Dedifferentiated amniotic fluid mesenchymal stem cell (primary cell): ENCODE results near the gene ADAM10.
"Not testable (repeated sequence)": the region's sequence is repeated elsewhere in the genome, so short reads cannot be mapped to it uniquely, and the experiment has no call there.

Source experiments
- DNase-seq: peaks from one replicate; pipeline ENCODE4 v3.0.0-alpha.2; 2016; ENCODE audit errors: extremely low spot score

Gene ADAM10

GRCh38 chr15:58611731-58612676 lies 137.5 kb downstream of the ADAM10 start:
- no peak for DNase-seq

GRCh38 chr15:58608711-58609110 lies 140.8 kb downstream of the ADAM10 start:
- no peak for DNase-seq

GRCh38 chr15:58608129-58608590 lies 141.3 kb downstream of the ADAM10 start:
- DNase-seq = no peak

GRCh38 chr15:58606577-58607080 lies 142.9 kb downstream of the ADAM10 start:
- DNase-seq = no peak

DNA sequence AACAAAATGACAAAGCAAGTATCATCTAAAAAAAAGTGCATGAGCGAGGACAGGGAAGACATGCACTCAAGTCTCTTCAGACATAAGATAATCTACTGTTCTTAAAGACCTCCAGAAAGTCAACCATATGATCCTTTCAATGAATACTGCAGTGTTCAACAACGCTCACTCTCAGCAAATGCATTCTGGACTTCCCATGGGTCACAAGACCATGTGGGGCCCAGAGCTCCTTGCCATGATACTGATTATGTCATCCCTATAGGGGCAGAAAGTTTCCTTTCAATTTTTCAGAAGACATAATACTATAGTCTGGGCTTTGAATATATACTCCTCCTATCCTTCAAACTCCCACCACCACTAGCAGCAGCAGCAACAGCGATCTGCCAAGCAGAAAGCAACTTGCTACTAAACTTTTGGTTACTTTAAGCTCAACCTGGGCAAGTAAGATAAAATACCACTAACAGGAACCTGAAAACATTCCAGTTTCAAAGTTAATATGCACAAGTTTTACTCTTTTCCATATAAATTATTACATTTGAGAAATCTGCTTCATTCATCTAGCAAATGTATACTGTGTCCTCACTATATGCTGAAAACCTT lies 143.5 kb downstream of the ADAM10 start:
- no peak for DNase-seq

DNA sequence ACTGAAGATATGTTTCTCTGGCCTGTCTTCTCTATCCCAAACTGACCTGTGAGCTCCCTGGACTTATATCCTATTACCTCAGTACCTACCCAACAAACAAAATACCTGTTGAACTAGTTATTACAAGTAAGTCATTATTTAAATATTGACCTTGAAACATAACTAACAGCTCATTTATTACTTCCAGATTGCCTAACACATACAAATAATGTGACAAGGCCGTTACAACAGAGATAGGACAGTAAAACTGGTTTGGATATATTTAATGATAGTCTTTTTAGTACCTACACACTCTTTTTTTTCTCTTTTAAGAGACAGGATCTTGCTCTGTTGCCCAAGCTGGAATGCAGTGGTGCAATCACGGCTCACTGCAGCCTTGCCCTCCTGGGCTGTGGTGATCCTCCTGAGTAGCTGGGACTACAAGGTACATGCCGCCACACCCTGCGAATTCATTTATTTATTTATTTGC lies 145.0 kb downstream of the ADAM10 start:
- no peak for DNase-seq

GRCh38 chr15:58603927-58604326 lies 145.6 kb downstream of the ADAM10 start:
- not testable (repeated sequence) for DNase-seq

GRCh38 chr15:58602823-58603222 lies 146.7 kb downstream of the ADAM10 start:
- DNase-seq = no peak

DNA sequence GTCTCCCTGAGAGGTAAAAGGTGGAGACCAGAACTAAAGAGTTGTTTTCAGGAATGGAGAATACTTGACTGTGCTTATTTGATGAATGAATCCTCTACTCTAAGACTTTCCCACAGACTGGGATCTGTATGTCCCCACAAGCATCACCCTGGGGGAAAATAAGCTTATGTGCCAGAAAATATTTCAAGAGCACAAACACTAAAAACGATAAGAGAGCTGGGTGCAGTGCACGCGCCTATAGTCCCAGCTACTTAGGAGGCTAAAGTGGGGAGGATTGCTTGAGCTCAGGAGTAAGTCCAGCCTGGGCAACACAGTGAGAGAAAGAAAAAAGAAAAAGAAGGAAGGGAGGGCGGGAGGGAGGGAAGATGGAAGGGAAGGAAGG lies 150.7 kb downstream of the ADAM10 start:
- no peak for DNase-seq

GRCh38 chr15:58597943-58598828 lies 151.3 kb downstream of the ADAM10 start:
- no peak for DNase-seq

- DNase-seq = no peak
Observed at GRCh38 chr15:58595516-58596263, 153.8 kb downstream of the ADAM10 start.

DNA sequence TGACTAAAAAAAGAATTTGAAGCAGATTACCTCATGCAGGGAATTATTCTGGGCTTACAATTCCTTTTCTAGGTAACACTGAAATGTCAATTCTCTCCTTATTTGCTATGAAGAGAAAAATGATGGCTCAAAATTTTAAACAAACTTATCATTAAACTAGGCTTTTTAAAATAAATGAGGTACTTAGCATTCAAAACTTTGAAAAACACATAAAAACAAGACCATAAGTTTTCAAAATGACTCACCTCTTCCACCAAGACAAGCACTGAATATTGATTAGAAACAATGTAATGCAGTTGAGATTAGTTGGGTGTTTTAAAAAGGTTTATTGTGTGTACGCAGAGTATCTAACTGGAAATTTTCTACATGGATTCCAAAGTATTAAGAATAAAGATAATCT lies 154.6 kb downstream of the ADAM10 start:
- DNase-seq = no peak

GRCh38 chr15:58593870-58594269 lies 155.6 kb downstream of the ADAM10 start:
- DNase-seq = no peak

GRCh38 chr15:58590926-58591325 lies 158.6 kb downstream of the ADAM10 start:
- no peak for DNase-seq

DNA sequence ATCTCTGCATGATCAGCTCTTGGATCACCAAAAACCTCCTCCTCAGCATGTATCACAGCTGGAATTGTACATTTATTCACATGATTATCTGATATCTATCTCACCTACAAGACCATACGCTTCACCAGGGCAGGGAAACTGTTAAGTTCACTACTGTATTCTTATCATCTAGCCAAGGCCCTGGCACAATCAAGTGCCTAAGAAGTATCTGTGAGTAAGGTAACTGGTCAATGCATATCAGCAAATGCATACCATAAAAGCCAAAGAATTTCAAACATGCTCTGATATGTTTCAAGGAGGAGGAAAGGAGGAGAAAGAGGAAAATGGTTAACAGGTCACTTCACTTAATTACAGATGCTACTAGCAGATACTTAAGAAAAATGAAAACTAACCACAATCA lies 159.3 kb downstream of the ADAM10 start:
- DNase-seq = no peak

DNA sequence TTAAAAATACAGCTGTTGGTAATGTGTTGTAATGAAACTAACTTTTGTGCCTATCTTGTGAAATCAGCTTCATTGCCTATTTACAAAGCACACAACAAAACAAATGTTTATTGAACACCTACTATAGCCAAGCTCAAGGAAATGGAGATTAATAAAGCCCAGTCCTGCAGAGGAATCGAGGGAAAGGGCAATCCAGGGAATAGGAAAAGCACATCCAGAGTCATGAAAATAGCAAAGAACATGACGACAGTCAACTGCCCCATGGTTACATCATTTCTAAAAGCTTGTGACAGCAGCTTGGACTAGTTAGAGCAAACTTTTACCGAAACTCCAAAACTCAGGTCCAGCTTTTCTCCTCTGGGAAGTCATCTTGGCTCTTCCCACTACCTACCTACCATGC lies 160.5 kb downstream of the ADAM10 start:
- DNase-seq = no peak

DNA sequence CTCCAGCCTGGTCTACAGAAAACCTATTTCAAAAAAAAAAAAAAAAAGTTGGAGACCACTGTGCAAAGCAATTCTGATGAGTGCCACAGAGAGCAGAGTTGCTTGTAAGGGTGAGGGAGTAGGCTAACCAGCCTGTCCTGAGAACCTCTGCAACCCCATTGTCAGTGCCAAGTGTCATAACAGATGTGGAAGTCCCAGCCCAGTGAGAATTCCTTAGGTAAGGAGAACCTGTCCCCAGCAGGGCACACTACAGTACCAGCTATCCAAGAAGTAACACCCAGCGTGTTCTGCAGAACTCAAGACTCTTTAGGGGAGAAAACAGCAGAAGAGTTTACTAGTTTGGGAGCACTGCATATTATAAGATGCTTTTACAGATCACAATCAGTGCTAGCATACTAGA lies 161.4 kb downstream of the ADAM10 start:
- DNase-seq = no peak

- DNase-seq = no peak
Observed at GRCh38 chr15:58587486-58587885, 162.0 kb downstream of the ADAM10 start.

DNA sequence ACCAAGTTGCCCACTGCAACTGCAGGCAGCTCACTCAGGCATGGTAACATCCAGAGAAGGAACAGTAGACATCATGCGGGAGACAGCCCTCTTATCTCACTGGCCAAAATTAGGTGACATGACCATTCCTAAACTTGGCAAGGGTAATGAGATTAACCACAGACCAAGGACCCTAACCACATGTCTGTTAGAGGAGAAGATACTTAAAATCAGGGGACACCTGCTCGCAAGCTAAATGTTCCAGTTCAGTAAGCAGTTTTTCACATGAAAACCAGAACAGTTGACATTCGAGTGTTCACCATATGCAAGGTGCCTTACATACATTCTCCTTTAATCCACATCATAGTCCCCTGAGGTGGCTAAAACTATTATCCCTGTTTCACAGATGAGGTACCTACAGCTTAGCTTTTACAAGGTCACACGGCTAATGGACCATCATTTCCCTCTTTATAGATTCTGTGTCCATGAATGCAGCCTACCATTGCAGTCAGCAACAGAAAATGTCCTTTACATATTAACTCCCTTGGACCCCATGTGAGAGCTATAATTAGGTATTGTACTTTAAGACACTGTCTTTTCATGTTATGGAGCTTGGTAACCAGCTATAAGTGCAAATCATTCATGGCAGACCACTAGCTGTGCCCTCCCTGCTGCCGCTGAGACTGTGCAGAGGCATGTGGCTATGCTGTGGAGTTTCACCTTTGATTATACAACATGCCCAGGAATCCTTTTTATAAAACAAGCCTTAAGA lies 163.6 kb downstream of the ADAM10 start:
- no peak for DNase-seq

DNA sequence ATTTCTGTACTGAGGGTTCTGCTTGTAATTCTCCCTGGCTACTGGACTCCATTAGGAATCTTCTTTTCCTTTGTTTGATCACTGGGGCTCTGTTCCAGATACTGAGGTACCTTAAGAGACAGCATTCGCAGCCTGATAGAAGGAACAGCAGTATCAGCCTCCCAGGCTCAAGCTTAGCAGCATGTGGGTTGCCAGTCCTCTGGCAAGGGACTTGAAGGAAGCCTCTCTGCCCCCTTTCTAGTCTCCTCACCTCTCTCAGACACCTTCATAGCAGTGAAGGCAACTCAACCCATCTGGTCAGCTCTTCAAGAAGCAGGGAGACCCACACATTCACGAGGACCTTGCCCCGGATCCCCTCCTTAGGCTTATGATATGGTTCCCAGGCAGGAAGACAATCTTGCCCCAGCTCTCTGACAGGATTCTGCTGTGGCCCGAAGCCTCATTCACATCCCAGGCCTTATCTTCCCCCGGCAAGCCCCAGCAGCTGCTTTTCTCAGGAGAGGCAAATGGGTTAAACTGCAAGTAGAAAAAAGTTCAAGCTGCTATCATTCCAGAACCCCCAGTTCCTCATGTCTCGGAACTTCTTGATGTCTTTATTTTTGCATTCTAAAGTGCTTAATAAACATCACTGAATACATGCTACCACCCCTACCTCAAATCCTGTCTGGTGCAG lies 164.6 kb downstream of the ADAM10 start:
- DNase-seq = no peak
